CD4-positive, alpha-beta T cell treated with Interleukin-15 for 1 hour (primary cell): ENCODE data around the gene MARCKSL1.

Source experiments
- DNase-seq: peaks from one replicate; pipeline ENCODE4 v3.0.0-alpha.2; 2020

MARCKSL1 gene

GRCh38 chr1:32352831-32353383 is 16.9 kb upstream of the MARCKSL1 start:
- no peak for DNase-seq

- DNase-seq: no peak
These were observed 16.3 kb upstream of the MARCKSL1 start for GRCh38 chr1:32352239-32352745.

DNA sequence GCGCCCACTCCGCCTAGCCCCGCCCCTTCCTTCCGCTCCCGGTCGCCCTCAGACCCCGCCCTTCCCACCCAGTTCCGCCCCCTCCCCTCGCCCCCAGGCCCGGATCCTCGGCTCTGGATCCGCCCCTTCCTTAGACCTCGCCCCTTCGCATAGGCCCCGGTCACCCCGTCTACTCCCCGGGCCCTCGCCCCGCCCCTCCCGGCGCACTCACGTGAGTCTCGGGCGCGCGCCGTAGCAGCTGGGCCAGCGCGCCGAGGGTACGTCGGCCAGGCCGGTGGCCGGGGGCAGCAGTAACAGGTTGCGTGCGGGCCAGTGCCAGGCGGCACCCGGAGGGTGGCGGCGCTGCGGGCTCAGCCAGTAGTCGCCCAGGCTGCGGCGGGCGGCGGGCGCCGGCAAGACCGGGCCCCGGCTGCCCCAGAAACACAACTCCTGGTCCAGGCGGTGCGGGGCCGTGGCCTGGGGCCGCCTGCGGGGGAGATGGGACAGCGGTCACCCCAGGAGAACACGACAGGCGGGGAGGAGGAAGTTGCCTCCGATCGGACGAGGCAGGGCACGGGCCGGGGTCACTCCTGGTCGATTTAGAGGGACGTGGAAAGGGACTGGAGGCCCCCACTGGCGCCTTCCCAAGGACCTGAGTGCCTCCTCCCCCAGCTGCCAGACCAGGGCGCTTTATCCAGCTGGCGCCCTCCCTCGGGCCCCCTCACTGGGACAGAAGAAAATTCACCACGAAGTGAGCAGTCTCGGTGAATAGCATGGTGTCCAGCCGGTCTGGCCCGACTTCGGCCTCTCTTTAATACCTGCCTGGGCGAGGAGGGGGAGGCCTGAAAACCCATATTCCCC is 15.6 kb upstream of the MARCKSL1 start:
- peak; percentile 94 for DNase-seq

DNA sequence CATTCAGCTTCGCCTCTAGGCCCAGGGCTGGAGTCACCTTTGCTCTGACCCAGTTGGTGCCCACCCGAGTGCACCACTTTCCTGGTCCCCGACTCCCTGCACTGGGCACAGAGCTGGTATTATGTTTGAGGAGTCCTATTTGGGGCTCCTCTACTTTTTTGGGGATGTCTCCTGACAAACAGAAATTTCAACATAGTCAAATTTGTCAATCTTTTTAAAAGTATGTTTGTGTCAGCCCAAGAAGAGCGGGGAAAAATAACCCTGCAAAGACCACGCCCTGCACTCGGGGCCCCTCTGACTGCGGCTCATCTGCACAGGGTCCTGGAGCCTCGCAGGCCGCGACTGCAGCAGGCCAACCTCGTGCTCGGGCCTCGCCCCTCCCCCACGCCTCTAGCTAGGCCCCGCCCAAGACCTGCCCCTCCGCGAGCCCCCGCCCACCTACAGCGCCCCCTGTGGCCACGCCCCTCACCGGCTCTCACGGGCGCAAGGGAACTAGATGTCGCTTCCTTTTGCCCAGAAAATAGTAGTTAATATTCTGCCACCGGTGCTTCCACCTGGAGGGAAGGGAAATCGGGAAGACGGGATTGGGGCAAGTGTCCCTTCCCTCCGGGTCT is 14.9 kb upstream of the MARCKSL1 start:
- DNase-seq: no peak

DNA sequence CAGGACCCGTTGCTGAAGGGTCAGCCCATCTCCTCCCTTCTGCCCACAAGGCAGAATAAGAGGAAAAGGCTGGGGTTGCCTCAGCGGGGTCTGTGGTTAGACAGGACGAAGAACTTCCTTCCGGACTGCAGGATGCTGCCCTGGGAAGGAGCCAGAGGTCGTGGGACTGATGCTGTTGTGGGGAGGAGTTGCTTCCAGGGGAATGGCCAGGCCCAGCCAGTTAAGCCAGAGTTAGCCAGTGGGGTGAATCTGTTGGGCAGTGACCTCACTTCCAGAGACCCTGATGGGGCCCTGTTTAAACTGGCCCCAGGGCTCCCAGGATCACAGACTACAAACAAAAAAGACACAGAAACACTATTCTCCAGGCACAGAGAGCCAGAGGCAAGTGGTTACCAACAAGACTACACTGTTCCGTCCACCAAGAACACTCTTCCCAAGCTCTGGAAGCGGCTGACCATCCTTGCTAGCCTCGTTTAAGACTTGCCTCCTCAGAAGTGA is 13.2 kb upstream of the MARCKSL1 start:
- peak; percentile 34 for DNase-seq

DNA sequence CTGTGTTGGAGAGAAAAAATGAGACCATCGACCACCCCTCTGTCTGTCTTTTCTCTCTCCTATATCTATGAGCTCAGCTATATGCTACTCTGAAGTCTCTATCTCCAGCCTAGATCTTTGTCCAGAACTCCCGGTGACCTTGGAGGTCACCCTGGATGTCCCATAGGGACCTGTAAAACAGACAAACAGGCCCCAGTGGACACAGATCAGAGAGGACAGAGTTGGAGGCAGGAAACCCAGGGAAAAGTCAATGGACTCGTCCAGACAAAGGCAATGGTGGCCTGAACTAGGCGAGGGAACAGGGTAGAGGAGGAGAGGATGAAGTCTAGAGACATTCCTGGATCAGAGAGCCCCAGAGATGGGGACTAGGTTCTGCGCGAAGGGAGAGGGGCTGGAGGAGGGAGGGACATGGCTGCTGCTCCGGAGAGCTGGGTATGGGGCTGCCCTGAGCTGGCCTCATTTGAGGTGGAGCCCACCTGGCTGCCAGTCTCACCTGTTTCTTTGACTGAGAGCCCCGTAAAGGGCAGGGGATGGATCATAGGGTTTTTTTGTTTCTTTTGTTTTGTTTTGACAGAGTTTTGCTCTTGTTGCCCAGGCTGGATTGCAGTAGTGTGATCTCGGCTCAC is 10.6 kb upstream of the MARCKSL1 start:
- DNase-seq: no peak

- no peak for DNase-seq
These were observed 9.3 kb upstream of the MARCKSL1 start for GRCh38 chr1:32345289-32345827.

- no peak for DNase-seq
These were observed 6.7 kb upstream of the MARCKSL1 start for GRCh38 chr1:32342704-32343103.

GRCh38 chr1:32341971-32342370 is 5.9 kb upstream of the MARCKSL1 start:
- no peak for DNase-seq

DNA sequence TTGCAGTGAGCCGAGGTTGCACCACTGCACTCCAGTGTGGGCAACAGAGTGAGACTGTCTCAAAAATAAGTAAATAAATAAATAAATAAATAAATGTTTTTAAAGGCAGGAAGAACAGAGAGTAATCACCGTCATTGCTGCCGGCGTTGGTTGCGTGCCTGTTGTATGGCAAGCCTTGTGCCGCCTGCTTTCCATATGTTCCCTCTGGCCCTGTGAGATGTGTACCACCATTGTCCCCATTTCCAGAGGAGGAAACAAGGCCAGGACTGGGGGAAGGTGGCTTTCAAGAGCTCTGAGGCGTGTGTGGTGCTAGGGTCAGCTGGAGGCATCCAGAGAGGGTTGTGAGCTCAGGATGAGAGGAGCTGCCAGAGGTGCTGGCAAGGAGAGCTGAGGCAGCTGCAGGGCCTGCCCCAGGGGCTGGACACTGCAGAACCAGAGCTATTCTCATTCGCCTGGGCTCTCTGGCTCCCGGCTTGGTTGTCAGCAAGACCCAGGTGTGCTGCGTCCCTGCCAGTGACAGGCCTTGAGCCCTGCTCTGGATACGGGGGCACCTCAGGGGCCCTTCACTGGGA is 5.2 kb upstream of the MARCKSL1 start:
- no peak for DNase-seq

DNA sequence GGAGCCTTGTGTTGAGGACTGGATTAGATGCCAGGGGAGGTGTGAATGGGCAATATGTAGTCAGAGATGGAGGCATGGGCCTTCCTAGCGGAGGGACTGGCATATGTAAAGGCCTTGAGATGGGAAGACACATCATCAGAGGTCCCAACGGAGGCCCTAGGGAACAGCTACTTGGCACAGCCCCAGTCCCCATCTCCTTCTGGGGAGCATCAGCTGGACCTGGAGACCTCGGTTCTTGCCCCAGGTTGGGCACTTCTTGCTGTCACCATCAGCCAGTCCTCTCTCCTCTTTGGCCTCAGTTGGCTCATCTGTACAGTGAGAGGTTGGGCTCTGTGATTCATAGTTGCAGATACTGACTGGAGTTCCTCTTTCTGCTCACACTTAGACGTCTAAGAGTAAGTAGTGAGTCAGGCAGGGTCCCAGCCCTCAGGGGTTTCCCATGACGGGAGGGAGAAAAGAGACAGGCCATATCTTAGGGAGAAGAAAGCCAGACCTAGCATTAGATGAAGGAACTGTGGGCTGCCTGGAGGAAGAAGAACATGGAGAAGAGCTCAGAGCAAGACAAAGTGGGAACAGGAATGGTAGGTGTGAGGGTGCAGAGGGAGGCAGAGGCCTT is 3.4 kb upstream of the MARCKSL1 start:
- DNase-seq: peak; percentile 80

DNA sequence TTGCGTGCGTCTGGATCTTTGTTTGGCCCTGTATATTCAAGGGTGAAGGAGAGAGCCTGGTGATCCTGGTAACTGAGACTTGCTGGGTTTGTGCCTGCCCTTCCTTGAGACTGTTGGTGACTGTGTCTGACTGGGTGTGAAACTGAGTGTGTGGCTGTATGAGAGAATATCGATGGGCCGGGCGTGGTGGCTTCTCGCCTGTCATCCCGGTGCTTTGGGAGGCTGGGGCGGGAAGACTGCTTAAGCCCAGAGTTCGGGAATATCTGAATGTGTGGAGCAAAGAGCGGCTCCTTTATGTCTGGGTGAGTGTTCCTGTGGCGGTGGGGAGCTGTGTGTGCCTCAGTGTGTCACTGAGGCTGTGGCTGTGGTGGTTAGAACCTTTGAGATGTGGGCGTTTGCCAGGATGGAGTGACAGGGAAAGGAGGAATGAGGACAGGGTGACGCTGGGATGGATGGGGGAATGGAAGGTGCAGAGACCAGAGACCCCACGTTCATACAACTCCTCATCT is 2.7 kb upstream of the MARCKSL1 start:
- DNase-seq: no peak

- peak; percentile 76 for DNase-seq
These were observed 2.0 kb upstream of the MARCKSL1 start for GRCh38 chr1:32337855-32338636.

- DNase-seq: peak; percentile 88
These were observed 1.1 kb upstream of the MARCKSL1 start for GRCh38 chr1:32336963-32337675.

- no peak for DNase-seq
These were observed 529 bp upstream of the MARCKSL1 start for GRCh38 chr1:32336591-32336932.

GRCh38 chr1:32335535-32335789 is 571 bp downstream of the MARCKSL1 start:
- DNase-seq: no peak

DNA sequence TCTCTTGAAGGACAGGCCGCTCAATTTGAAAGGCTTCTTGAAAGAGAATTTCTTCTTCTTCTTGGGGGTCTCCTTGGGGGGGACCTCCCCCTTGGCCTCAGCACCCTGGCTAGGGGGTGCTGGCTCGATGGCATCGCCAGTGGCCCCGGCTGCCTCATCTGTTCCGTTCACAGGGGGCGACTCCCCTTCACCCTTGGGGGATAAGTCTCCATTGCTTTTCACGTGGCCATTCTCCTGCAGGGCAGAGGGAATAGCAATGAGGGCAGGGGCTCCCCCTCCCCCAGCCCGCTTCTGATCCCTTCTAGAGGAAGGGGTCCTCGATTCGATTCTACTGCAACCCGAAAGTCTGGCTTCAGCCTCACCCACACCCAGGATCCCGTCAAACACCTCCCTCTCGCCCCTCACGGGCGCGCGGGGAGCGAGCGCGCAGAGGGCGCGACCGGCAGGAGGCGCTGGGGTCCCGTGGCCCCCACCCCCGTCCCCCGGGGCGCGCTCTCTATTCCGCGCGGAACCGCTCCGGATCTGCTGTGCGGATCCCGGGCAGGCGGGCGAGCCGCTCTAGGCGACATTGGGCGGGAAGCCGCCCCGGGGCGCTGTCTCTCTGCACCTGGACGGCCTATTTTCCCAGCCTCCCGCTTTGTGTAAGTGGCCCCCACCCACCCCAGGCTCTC is 1.0 kb downstream of the MARCKSL1 start:
- peak; percentile 69 for DNase-seq

GRCh38 chr1:32334274-32334861 is 1.7 kb downstream of the MARCKSL1 start:
- DNase-seq: no peak

DNA sequence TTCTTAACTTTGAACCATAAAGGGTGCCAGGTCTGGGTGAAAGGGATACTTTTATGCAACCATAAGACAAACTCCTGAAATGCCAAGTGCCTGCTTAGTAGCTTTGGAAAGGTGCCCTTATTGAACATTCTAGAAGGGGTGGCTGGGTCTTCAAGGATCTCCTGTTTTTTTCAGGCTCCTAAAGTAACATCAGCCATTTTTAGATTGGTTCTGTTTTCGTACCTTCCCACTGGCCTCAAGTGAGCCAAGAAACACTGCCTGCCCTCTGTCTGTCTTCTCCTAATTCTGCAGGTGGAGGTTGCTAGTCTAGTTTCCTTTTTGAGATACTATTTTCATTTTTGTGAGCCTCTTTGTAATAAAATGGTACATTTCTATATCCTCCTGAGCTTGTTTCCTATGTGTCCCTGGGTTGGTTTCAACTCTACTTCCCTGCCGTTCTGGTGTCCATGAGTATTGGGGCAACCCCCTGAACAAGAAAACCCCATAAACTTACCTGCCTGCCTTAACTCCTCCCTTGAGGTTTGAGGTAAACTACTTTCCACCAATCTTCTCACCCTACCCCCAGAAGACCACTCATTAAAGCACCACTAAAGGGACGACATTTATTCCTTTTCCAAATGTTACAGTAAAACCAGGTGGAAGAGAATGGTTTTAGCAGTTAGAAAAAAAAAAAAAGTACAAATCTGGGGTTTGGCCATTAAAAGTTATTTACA is 2.6 kb downstream of the MARCKSL1 start:
- DNase-seq: no peak
